GM12878 (cell line): Measurements from ENCODE around the gene FAM184B. TPM values are rescaled to one million over a fixed set of nuclear protein-coding genes. Genes with fewer than 3 reads are reported as not detected.
A peak's percentile ranks its signal among the peaks of the same experiment; 100 is the strongest.

ENCODE experiments used
- ATAC-seq: fragments of 200-7000 bp; cut with Tn5 transposase; 3 replicates; pipeline ENCODE4 v1.9.1; 2020; ENCODE audit warnings: mild to moderate bottlenecking, moderate library complexity
- BruUV-seq: library from RNA; stranded (reverse); fragments of 400-500 nt; replicated peaks from 2 replicates; lab custom pipeline; 2021; lab: Mats Ljungman, UMichigan
- CTCF ChIA-PET: fragments of 300-600 bp; sonication (Branson Sonifier 250); formaldehyde crosslinking; extraction: SDS; loops from one replicate; lab custom pipeline; 2021; ENCODE audit warnings: inconsistent platforms; lab: Yijun Ruan, JAX
- POLR2A ChIA-PET: fragments of 350-600 bp; formaldehyde crosslinking; extraction: SDS; loops from one replicate; lab custom pipeline; 2021; ENCODE audit warnings: inconsistent platforms; lab: Charles Lee
- RAD21 ChIA-PET: fragments of 300-600 bp; sonication (Branson Sonifier 250); formaldehyde crosslinking; loops from one replicate; lab custom pipeline; 2023; ENCODE audit warnings: antibody characterized with exemption; ENCODE audit not compliant: unreplicated experiment; lab: Charles Lee
- SMC1A ChIA-PET: fragments of 300-600 bp; sonication (Branson Sonifier 250); formaldehyde crosslinking; loops from one replicate; lab custom pipeline; 2023; ENCODE audit not compliant: unreplicated experiment, uncharacterized antibody; lab: Charles Lee
- DNase-seq: peaks from one replicate; pipeline ENCODE4 v3.0.0-alpha.2; 2011; ENCODE audit warnings: low read depth, low spot score
- FAIRE-seq: peaks from 3 replicates; lab custom pipeline; 2011; peaks lifted over from hg19 to GRCh38; lab: Jason Lieb, UNC
- H2AFZ ChIP-seq: 2 replicates; pipeline ENCODE4 v1.6.0; 2011; ENCODE audit warnings: low read depth, low read length, control low read depth; ENCODE audit not compliant: control insufficient read depth
- H3K27ac ChIP-seq: 2 replicates; pipeline ENCODE4 v1.5.1; 2011; ENCODE audit warnings: control low read depth; ENCODE audit not compliant: control insufficient read depth, insufficient read depth
- H3K27me3 ChIP-seq, 2 experiments: replicated peaks in 1 of 2; 2 replicates each; pipeline versions ENCODE4 v1.6.0 to v1.6.1; 2011; ENCODE audit warnings: low read length in 1 of 2; ENCODE audit not compliant: control insufficient read depth in 2 of 2, insufficient read depth in 2 of 2
- H3K36me3 ChIP-seq, 2 experiments: 2 replicates each; pipeline ENCODE4 v1.5.1; 2011; ENCODE audit warnings: low read length in 1 of 2; ENCODE audit not compliant: control insufficient read depth in 2 of 2, insufficient read depth in 2 of 2
- H3K4me1 ChIP-seq: 2 replicates; pipeline ENCODE4 v1.6.1; 2011; ENCODE audit warnings: mild to moderate bottlenecking, low read length, moderate library complexity, mixed read lengths; ENCODE audit not compliant: control insufficient read depth, insufficient read depth
- H3K4me2 ChIP-seq: 2 replicates; pipeline ENCODE4 v1.6.0; 2011; ENCODE audit warnings: control low read depth; ENCODE audit not compliant: control insufficient read depth, insufficient read depth
- H3K4me3 ChIP-seq: fragments of 200-600 bp; sonication (generic); 2 replicates; pipeline ENCODE4 v1.5.1; 2016
- H3K79me2 ChIP-seq: 2 replicates; pipeline ENCODE4 v1.6.0; 2011; ENCODE audit warnings: low read length; ENCODE audit not compliant: control insufficient read depth, insufficient read depth
- H3K9ac ChIP-seq: 2 replicates; pipeline ENCODE4 v1.8.0; 2011; ENCODE audit warnings: low read length, control low read depth, mixed read lengths; ENCODE audit not compliant: control insufficient read depth, insufficient read depth
- H3K9me3 ChIP-seq: replicated peaks from 3 replicates; pipeline ENCODE4 v1.5.1; 2011; ENCODE audit warnings: mild to moderate bottlenecking, low read length; ENCODE audit not compliant: control insufficient read depth, insufficient read depth
- H4K20me1 ChIP-seq: 2 replicates; pipeline ENCODE4 v1.6.0; 2011; ENCODE audit not compliant: control insufficient read depth, insufficient read depth
- ASH2L ChIP-seq: fragments of 300-600, 200-600 bp; sonication (generic); IDR thresholded peaks from 2 replicates; pipeline ENCODE4 v1.6.1; 2017; ENCODE audit warnings: low read depth, mild to moderate bottlenecking, borderline replicate concordance
- BRCA1 ChIP-seq: IDR thresholded peaks from 2 replicates; pipeline ENCODE4 v1.6.1; 2011; ENCODE audit warnings: low read depth, low read length, improper control_type of control experiment
- MXI1 ChIP-seq: fragments of 150-350 bp; IDR thresholded peaks from 2 replicates; pipeline ENCODE4 v1.6.1; 2011; ENCODE audit warnings: low read depth, mild to moderate bottlenecking, inconsistent platforms, low read length, improper control_type of control experiment
- MYB ChIP-seq: fragments of 150-350 bp; IDR thresholded peaks from 2 replicates; pipeline ENCODE4 v1.6.1; 2014; ENCODE audit warnings: mild to moderate bottlenecking, low read depth, low read length, borderline replicate concordance
- RAD51 ChIP-seq: fragments of 450-650 bp; IDR thresholded peaks from 2 replicates; pipeline ENCODE4 v1.6.1; 2016; ENCODE audit warnings: moderate library complexity, mild to moderate bottlenecking, inconsistent platforms
- RFX5 ChIP-seq: IDR thresholded peaks from 2 replicates; pipeline ENCODE4 v1.6.1; 2011; ENCODE audit warnings: low read depth, low read length, improper control_type of control experiment
- SMAD5 ChIP-seq: IDR thresholded peaks from 2 replicates; pipeline ENCODE4 v1.6.1; 2016; ENCODE audit warnings: antibody characterized with exemption, low read depth
- TCF7 ChIP-seq: IDR thresholded peaks from 2 replicates; pipeline ENCODE4 v1.6.1; 2014; ENCODE audit warnings: antibody characterized with exemption, borderline replicate concordance
- WGBS: methylation state at CpG from one replicate; pipeline ENCODE4 v1.1.6; 2016; ENCODE audit warnings: low lambda C conversion rate; ENCODE audit not compliant: insufficient replicate concordance, insufficient coverage; ENCODE audit errors: missing lambda C conversion rate; 5-methylcytosine and 5-hydroxymethylcytosine counted together
- in situ Hi-C: fragments of 300-500 bp; cut with MboI; formaldehyde crosslinking; loops from 9 replicates; pipeline ENCODE4 v1.14.3; 2018; ENCODE audit warnings: mixed read lengths
- intact Hi-C: fragments of 100-400 bp; cut with micrococcal nuclease; formaldehyde crosslinking; loops from one replicate; pipeline ENCODE4 v1.14.2; 2022; ENCODE audit not compliant: unreplicated experiment
- polyA plus RNA-seq, 11 experiments: library from polyadenylated mRNA; depleted of rRNA in 4 of 11; unstranded in 6 of 11; stranded (reverse) in 5 of 11; fragments of >200 nt; fragmentation: Nextera tagmentation in 4 of 11; fragmentation: Illumina TruSeq in 1 of 11; extraction: Ambion mirVana in 4 of 11; extraction: Trizol in 1 of 11; gene quantifications; 1 replicate in 1 of 11; 2 replicates in 10 of 11; pipeline versions ENCODE4 v1.2.1 to v1.2.3, GENCODE V29; 2011 to 2016; ENCODE audit warnings: inconsistent platforms in 2 of 11, missing spikeins in 2 of 11, low read depth in 1 of 11
- total RNA-seq, 4 experiments: library from RNA; depleted of rRNA in 3 of 4; stranded (reverse); fragments of >200 nt in 3 of 4; fragmentation: Illumina TruSeq in 1 of 4; extraction: Trizol in 1 of 4; gene quantifications; 2 replicates each; pipeline versions ENCODE4 v1.2.1 to v1.2.3, GENCODE V29; 2013 to 2021
- TF ChIP-seq, protein P1 (sequence below): fragments of 450-650 bp; IDR thresholded peaks from 2 replicates; pipeline ENCODE4 v1.6.1; 2018; ENCODE audit warnings: borderline replicate concordance, mild to moderate bottlenecking; ENCODE audit not compliant: partially characterized antibody
- TF ChIP-seq, protein P2 (sequence below): IDR thresholded peaks from 2 replicates; pipeline ENCODE4 v1.6.1; 2012; ENCODE audit warnings: low read length, inconsistent platforms

Gene FAM184B
- total and polyA plus RNA-seq, 10 of the 15 experiments (the other 5 are each of a cell fraction or from before 2014, with no cell fraction given) = under 0.01 TPM; not detected in 9

DNA sequence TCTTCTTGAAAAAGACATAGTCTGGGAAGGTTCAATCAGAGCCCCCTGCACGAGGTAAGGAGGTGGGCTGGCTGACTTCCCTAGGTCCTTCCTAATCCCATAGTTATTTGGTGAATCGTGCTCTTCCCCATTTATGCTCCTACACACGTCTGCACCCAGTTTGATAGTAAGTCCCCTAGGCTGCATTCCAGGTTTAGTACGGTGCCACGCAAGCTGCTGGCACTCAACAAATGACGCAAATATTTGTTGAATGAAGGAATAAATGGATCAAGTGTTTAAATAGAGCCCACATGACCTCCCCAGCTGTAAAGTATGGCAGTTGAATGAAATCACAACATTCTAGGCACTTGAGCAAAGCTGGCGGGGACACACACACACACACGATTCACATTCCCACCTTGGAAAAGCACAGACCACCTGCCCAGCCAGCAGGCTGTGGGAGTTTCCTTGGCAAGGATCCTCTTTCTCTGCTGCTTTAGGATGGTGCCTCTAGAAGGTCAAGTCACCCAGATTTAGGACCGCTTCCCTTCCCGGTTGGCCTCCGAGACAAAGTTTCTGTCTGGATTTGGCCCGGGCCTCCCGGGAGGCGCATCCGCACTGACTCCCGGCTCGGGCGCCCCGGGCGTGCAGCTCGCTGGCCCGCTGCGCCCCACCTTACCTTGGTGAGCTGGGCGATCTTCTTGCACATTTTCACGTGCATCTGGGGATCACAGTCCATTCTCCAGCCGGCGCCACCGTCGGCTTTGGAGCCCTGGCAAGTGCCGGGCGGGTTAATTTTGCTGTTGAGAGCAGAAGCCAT is 721 bp downstream of the FAM184B start:
- 32% methylated on average over 31 of the region's 31 CpGs for WGBS
- ATAC-seq (no peak), DNase-seq (no peak), FAIRE-seq (no peak)
- no peak overlapping the region; the same call in 1 of the 2 replicates for H2AFZ ChIP-seq
- H3K36me3 ChIP-seq = no peaks in the 10 kb centered on the region
- BruUV-seq = no TSS peak
- intact Hi-C loops (no loop called here), in situ Hi-C loops (no loop called here)
- H3K4me2 ChIP-seq = peak overlapping the region; percentile 62
- ChIA-PET RAD21 (interaction anchor here (1.0 kb wide), 1 partner anchor 232 kb away, joined by 4 read pairs; no protein-coding TSS in a partner anchor), CTCF (no interaction called here), SMC1A (interaction anchor here (0.6 kb wide), 1 partner anchor 593 kb away, joined by 3 read pairs; no protein-coding TSS in a partner anchor), POLR2A (no interaction called here)
- H3K4me3 ChIP-seq = no peak overlapping the region; the same call in 1 of the 2 replicates
- H3K27me3 ChIP-seq = peaks cover 0 to 3% of the 10 kb centered on the region in 2 experiments; a peak in 3 of 4 replicates
- no peaks in the 10 kb centered on the region for H3K4me1 ChIP-seq
- H3K9ac ChIP-seq = no peak overlapping the region
- H3K27ac ChIP-seq = no peak overlapping the region
- H3K9me3 ChIP-seq = no peaks in the 10 kb centered on the region
- TF ChIP-seq, protein P1, sequence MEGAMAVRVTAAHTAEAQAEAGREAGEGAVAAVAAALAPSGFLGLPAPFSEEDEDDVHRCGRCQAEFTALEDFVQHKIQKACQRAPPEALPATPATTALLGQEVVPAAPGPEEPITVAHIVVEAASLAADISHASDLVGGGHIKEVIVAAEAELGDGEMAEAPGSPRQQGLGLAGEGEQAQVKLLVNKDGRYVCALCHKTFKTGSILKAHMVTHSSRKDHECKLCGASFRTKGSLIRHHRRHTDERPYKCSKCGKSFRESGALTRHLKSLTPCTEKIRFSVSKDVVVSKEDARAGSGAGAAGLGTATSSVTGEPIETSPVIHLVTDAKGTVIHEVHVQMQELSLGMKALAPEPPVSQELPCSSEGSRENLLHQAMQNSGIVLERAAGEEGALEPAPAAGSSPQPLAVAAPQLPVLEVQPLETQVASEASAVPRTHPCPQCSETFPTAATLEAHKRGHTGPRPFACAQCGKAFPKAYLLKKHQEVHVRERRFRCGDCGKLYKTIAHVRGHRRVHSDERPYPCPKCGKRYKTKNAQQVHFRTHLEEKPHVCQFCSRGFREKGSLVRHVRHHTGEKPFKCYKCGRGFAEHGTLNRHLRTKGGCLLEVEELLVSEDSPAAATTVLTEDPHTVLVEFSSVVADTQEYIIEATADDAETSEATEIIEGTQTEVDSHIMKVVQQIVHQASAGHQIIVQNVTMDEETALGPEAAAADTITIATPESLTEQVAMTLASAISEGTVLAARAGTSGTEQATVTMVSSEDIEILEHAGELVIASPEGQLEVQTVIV = no peak
- no peak for TF ChIP-seq MYB
- no peak for TF ChIP-seq MXI1
- TF ChIP-seq ASH2L = no peak
- no peak for TF ChIP-seq BRCA1
- TF ChIP-seq TCF7 = no peak
- TF ChIP-seq SMAD5 = no peak
- TF ChIP-seq RFX5 = no peak
- no peak for TF ChIP-seq RAD51
- TF ChIP-seq, protein P2, sequence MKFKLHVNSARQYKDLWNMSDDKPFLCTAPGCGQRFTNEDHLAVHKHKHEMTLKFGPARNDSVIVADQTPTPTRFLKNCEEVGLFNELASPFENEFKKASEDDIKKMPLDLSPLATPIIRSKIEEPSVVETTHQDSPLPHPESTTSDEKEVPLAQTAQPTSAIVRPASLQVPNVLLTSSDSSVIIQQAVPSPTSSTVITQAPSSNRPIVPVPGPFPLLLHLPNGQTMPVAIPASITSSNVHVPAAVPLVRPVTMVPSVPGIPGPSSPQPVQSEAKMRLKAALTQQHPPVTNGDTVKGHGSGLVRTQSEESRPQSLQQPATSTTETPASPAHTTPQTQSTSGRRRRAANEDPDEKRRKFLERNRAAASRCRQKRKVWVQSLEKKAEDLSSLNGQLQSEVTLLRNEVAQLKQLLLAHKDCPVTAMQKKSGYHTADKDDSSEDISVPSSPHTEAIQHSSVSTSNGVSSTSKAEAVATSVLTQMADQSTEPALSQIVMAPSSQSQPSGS = no peak
- H4K20me1 ChIP-seq = no peaks in the 10 kb centered on the region
- no peaks in the 10 kb centered on the region for H3K79me2 ChIP-seq
